Endothelial cell of umbilical vein (primary cell): Measurements from ENCODE around the gene TMEM184C. TPM values are rescaled to one million over a fixed set of nuclear protein-coding genes. Genes with fewer than 3 reads are reported as not detected.

ENCODE experiments used
- BruUV-seq: library from RNA; stranded (reverse); fragments of 400-500 nt; replicated peaks from 2 replicates; lab custom pipeline; 2021; lab: Mats Ljungman, UMichigan
- CTCF ChIA-PET: fragments of 300-600, 350-600 bp; sonication (Branson Sonifier 250); formaldehyde crosslinking; loops from one replicate; lab custom pipeline; 2021; ENCODE audit warnings: antibody characterized with exemption, inconsistent platforms; lab: Charles Lee
- POLR2A ChIA-PET: fragments of 300-600, 350-600 bp; sonication (Branson Sonifier 250); formaldehyde crosslinking; loops from one replicate; lab custom pipeline; 2021; ENCODE audit warnings: antibody characterized with exemption, inconsistent platforms; lab: Charles Lee
- DNase-seq: peaks from one replicate; pipeline ENCODE4 v3.0.0-alpha.2; 2011; ENCODE audit warnings: low read depth, low spot score
- FAIRE-seq: peaks from 2 replicates; lab custom pipeline; 2011; peaks lifted over from hg19 to GRCh38; lab: Jason Lieb, UNC
- H2AFZ ChIP-seq: 2 replicates; pipeline ENCODE4 v1.6.0; 2012; ENCODE audit warnings: low read depth, low read length, control low read depth, inconsistent platforms
- H3K27ac ChIP-seq: 2 replicates; pipeline ENCODE4 v1.5.1; 2011; ENCODE audit warnings: low read depth, mild to moderate bottlenecking, control low read depth, low read length, moderate library complexity; ENCODE audit not compliant: insufficient read depth
- H3K27me3 ChIP-seq, 2 experiments: 2 replicates each; pipeline versions ENCODE4 v1.6.0 to v1.6.1; 2011; ENCODE audit warnings: low read length in 2 of 2, mixed read lengths in 1 of 2; ENCODE audit not compliant: control insufficient read depth in 2 of 2, insufficient read depth in 2 of 2
- H3K36me3 ChIP-seq, 2 experiments: 2 replicates in 1 of 2; 3 replicates in 1 of 2; pipeline ENCODE4 v1.5.1; 2011; ENCODE audit warnings: low read length in 2 of 2, mild to moderate bottlenecking in 1 of 2, moderate library complexity in 1 of 2; ENCODE audit not compliant: control insufficient read depth in 2 of 2, insufficient read depth in 2 of 2; ENCODE audit errors: extremely low read depth in 1 of 2
- H3K4me1 ChIP-seq: 3 replicates; pipeline ENCODE4 v1.5.1; 2011; ENCODE audit warnings: mild to moderate bottlenecking, low read length; ENCODE audit not compliant: control insufficient read depth, insufficient read depth; ENCODE audit errors: extremely low read depth
- H3K4me2 ChIP-seq: 2 replicates; pipeline ENCODE4 v1.6.1; 2011; ENCODE audit warnings: low read length, control low read depth, mixed read lengths; ENCODE audit not compliant: insufficient read depth
- H3K4me3 ChIP-seq, 3 experiments: fragments of 200-600 bp in 1 of 3; sonication (generic), shearing (Covaris generic) in 1 of 3; replicated peaks in 1 of 3; 2 replicates each; pipeline ENCODE4 v1.5.1; 2011 to 2016; ENCODE audit warnings: control low read depth in 3 of 3, low read length in 3 of 3, mild to moderate bottlenecking in 2 of 3, inconsistent platforms in 1 of 3, low read depth in 1 of 3, moderate library complexity in 1 of 3; ENCODE audit not compliant: insufficient read depth in 1 of 3
- H3K79me2 ChIP-seq: 2 replicates; pipeline ENCODE4 v1.6.0; 2012; ENCODE audit warnings: low read length, inconsistent platforms; ENCODE audit not compliant: control insufficient read depth, insufficient read depth
- H3K9ac ChIP-seq: replicated peaks from 2 replicates; pipeline ENCODE3; 2011; ENCODE audit warnings: low read length, control low read depth; ENCODE audit not compliant: insufficient read depth; ENCODE audit errors: extremely low read depth
- H3K9me1 ChIP-seq: replicated peaks from 3 replicates; pipeline ENCODE4 v1.6.0; 2011; ENCODE audit warnings: mild to moderate bottlenecking, low read length; ENCODE audit not compliant: control insufficient read depth, insufficient read depth; ENCODE audit errors: extremely low read depth
- H3K9me3 ChIP-seq: replicated peaks from 2 replicates; pipeline ENCODE4 v1.5.1; 2012; ENCODE audit warnings: low read length, inconsistent platforms; ENCODE audit not compliant: control insufficient read depth, insufficient read depth
- H4K20me1 ChIP-seq: replicated peaks from 2 replicates; pipeline ENCODE3; 2011; ENCODE audit warnings: mild to moderate bottlenecking, low read length; ENCODE audit not compliant: control insufficient read depth, insufficient read depth; ENCODE audit errors: extremely low read depth
- JUN ChIP-seq: IDR thresholded peaks from 2 replicates; pipeline ENCODE4 v1.6.1; 2011; ENCODE audit warnings: borderline replicate concordance, low read depth; ENCODE audit not compliant: insufficient read length, insufficient read depth
- MYC ChIP-seq: IDR thresholded peaks from one replicate; pipeline ENCODE4 v1.6.1; 2011; ENCODE audit warnings: mild to moderate bottlenecking, low read depth, low read length
- POLR2AphosphoS5 ChIP-seq: IDR thresholded peaks from 2 replicates; pipeline ENCODE4 v1.6.1; 2012; ENCODE audit warnings: low read depth, mild to moderate bottlenecking, control low read depth, low read length, moderate library complexity; ENCODE audit not compliant: insufficient read depth
- dilution Hi-C: fragments of 300-500 bp; cut with MboI; formaldehyde crosslinking; loops from one replicate; pipeline ENCODE4 v1.15.0; 2019; ENCODE audit warnings: low sequenced_read_pairs; ENCODE audit not compliant: extremely low pct_ligation_motif_present
- intact Hi-C: fragments of 100-400 bp; cut with micrococcal nuclease; formaldehyde crosslinking; loops from one replicate; pipeline ENCODE4 v1.10.0; 2022
- polyA plus RNA-seq, 4 experiments: library from polyadenylated mRNA; depleted of rRNA in 3 of 4; stranded (reverse) in 3 of 4; unstranded in 1 of 4; fragments of >200 nt; gene quantifications; 2 replicates each; pipeline versions ENCODE4 v1.2.1 to v1.2.3, GENCODE V29; 2011 to 2012; ENCODE audit warnings: missing spikeins in 1 of 4
- total RNA-seq: library from RNA; stranded (reverse); gene quantifications from 2 replicates; pipeline ENCODE4 v1.2.3, GENCODE V29; 2021
- TF ChIP-seq, protein P1 (sequence below): IDR thresholded peaks from 2 replicates; pipeline ENCODE4 v1.6.1; 2011; ENCODE audit not compliant: insufficient read depth, insufficient read length
- TF ChIP-seq, protein P2 (sequence below), 2 donors: IDR thresholded peaks; 1 replicate in 1 of 2; 2 replicates in 1 of 2; pipeline ENCODE4 v1.5.1; 2011; ENCODE audit warnings: low read length in 2 of 2, mild to moderate bottlenecking in 2 of 2, moderate library complexity in 2 of 2, control low read depth in 1 of 2, inconsistent platforms in 1 of 2, low read depth in 1 of 2; ENCODE audit not compliant: insufficient read depth in 1 of 2; ENCODE audit errors: extremely low read depth in 1 of 2

TMEM184C gene
- total and polyA plus RNA-seq, 2 donors (not counting 3 experiments of a cell fraction or from before 2014, with no cell fraction given): 10.3 to 29.2 TPM

DNA sequence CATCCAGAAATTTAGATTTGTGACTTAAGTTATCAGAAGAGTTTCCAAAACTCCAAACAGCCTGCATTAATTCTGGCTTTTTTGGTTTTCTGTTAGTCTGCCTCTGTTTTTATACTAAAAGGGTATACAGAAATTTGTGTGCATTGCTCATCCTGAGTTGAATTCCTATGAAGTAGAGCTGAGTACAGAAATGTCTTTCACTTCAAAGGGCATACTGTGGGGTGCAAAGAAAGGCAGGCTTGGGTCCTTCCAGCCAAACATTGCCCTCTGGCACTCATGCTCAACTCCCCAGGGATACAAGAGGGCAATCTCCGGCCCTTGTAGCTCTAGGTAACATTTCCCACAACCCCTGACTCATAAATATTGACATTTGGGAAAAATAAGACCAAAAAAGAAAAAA, 27.6 kb upstream of the TMEM184C start:
- Histone ChIP-seq H3K36me3 (no peaks in the 10 kb centered on the region), H3K9me3 (no peaks in the 10 kb centered on the region), H3K79me2 (no peaks in the 10 kb centered on the region), H3K4me3 (no peak overlapping the region), H3K9me1 (no peaks in the 10 kb centered on the region), H3K27me3 (peaks cover 0 to 3% of the 10 kb centered on the region in 2 experiments), H3K9ac (no peak overlapping the region), H3K27ac (no peak overlapping the region), H3K4me2 (no peak overlapping the region), H4K20me1 (no peaks in the 10 kb centered on the region), H3K4me1 (no peaks in the 10 kb centered on the region), H2AFZ (no peak overlapping the region)
- FAIRE-seq (no peak), DNase-seq (no peak)
- intact Hi-C loops: loop anchor here (2.0 kb wide), 1 partner anchor 479 kb away; no protein-coding TSS in a partner anchor
- ChIA-PET POLR2A (no interaction called here), CTCF (interaction anchor here (0.6 to 5.7 kb wide), 31 partner anchors 8 to 1041 kb away, joined by 3 to 233 read pairs (median 6); no protein-coding TSS in a partner anchor)
- TF ChIP-seq MYC (no peak), POLR2AphosphoS5 (no peak), JUN (no peak)
- TF ChIP-seq, protein P1, sequence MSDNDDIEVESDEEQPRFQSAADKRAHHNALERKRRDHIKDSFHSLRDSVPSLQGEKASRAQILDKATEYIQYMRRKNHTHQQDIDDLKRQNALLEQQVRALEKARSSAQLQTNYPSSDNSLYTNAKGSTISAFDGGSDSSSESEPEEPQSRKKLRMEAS: no peak
- TF ChIP-seq, protein P2, sequence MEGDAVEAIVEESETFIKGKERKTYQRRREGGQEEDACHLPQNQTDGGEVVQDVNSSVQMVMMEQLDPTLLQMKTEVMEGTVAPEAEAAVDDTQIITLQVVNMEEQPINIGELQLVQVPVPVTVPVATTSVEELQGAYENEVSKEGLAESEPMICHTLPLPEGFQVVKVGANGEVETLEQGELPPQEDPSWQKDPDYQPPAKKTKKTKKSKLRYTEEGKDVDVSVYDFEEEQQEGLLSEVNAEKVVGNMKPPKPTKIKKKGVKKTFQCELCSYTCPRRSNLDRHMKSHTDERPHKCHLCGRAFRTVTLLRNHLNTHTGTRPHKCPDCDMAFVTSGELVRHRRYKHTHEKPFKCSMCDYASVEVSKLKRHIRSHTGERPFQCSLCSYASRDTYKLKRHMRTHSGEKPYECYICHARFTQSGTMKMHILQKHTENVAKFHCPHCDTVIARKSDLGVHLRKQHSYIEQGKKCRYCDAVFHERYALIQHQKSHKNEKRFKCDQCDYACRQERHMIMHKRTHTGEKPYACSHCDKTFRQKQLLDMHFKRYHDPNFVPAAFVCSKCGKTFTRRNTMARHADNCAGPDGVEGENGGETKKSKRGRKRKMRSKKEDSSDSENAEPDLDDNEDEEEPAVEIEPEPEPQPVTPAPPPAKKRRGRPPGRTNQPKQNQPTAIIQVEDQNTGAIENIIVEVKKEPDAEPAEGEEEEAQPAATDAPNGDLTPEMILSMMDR (IDR thresholded peaks at IDR 0.05; ENCODE audit: extremely low read depth in 1 of 2, insufficient read depth in 1 of 2, low read depth in 1 of 2, low read length in 2 of 2): no peak
- no TSS peak for BruUV-seq
- dilution Hi-C loops: no loop called here
